ENCODE data around the gene POLG.

POLG gene

GRCh38 chr15:89368566-89369223 lies 34.1 kb upstream of the POLG start:
- H3K4ac ChIP-seq (ENCODE audit: low read depth in 1 of 2, low read length in 2 of 2) = no peak overlapping the region
- no peak overlapping the region for H2BK5ac ChIP-seq (ENCODE audit: low read depth, low read length, poor library complexity, severe bottlenecking)
- H2AK5ac ChIP-seq (ENCODE audit: low read length, severe bottlenecking) = no peak overlapping the region
- WGBS = 2% methylated on average over 32 of the region's 34 CpGs
- H3K4me2 ChIP-seq (ENCODE audit: low read length, poor library complexity, severe bottlenecking) = no peak overlapping the region
- H2BK15ac ChIP-seq (ENCODE audit: low read depth, poor library complexity, severe bottlenecking) = no peak overlapping the region
- no peak overlapping the region for H3K4me3 ChIP-seq (ENCODE audit: insufficient read depth in 1 of 2, low read depth in 1 of 2, low read length in 2 of 2)
- H3K9ac ChIP-seq (ENCODE audit: low read length) = no peak overlapping the region
- H3K27me3 ChIP-seq (ENCODE audit: control insufficient read depth in 1 of 2, insufficient read depth in 1 of 2, low read length in 2 of 2) = peaks cover 96 to 99% of the 10 kb centered on the region in 2 experiments
- H3K18ac ChIP-seq (ENCODE audit: low read depth in 1 of 2, low read length in 2 of 2) = no peak overlapping the region
- H3K79me1 ChIP-seq (replicated peaks; ENCODE audit: low read length, poor library complexity, severe bottlenecking) = no peaks in the 10 kb centered on the region
- H3K36me3 ChIP-seq (ENCODE audit: control insufficient read depth in 1 of 2, insufficient read depth in 2 of 2, low read depth in 1 of 2, low read length in 2 of 2) = no peaks in the 10 kb centered on the region
- no peak overlapping the region for H3K27ac ChIP-seq (ENCODE audit: low read length, poor library complexity, severe bottlenecking)
- H3K9me3 ChIP-seq (ENCODE audit: control insufficient read depth, low read length) = peaks cover 5% of the 10 kb centered on the region
- H4K8ac ChIP-seq (ENCODE audit: low read length) = no peak overlapping the region
- no peak overlapping the region for H3K14ac ChIP-seq (ENCODE audit: low read length in 2 of 2)
- no peak overlapping the region for H4K91ac ChIP-seq (ENCODE audit: low read length)
- no peak overlapping the region for H2AFZ ChIP-seq (ENCODE audit: low read depth, low read length)
- H2BK120ac ChIP-seq (ENCODE audit: low read depth, low read length) = no peak overlapping the region
- peaks cover 16% of the 10 kb centered on the region for H3K4me1 ChIP-seq (ENCODE audit: control insufficient read depth, insufficient read depth, low read depth, low read length)
- H3K23ac ChIP-seq (ENCODE audit: low read length in 2 of 2) = no peak overlapping the region
- H2BK12ac ChIP-seq (ENCODE audit: low read length in 2 of 2) = no peak overlapping the region
- no peak for DNase-seq

GRCh38 chr15:89367485-89368451 lies 33.1 kb upstream of the POLG start:
- Histone ChIP-seq H3K9ac (ENCODE audit: low read length) (no peak overlapping the region), H3K4me3 (ENCODE audit: insufficient read depth in 1 of 2, low read depth in 1 of 2, low read length in 2 of 2) (no peak overlapping the region), H3K23ac (ENCODE audit: low read length in 2 of 2) (no peak overlapping the region), H3K79me1 (replicated peaks; ENCODE audit: low read length, poor library complexity, severe bottlenecking) (no peaks in the 10 kb centered on the region), H2BK15ac (ENCODE audit: low read depth, poor library complexity, severe bottlenecking) (no peak overlapping the region), H3K4me2 (ENCODE audit: low read length, poor library complexity, severe bottlenecking) (no peak overlapping the region), H3K4me1 (ENCODE audit: control insufficient read depth, insufficient read depth, low read depth, low read length) (peaks cover 16% of the 10 kb centered on the region), H2BK12ac (ENCODE audit: low read length in 2 of 2) (no peak overlapping the region), H3K18ac (ENCODE audit: low read depth in 1 of 2, low read length in 2 of 2) (no peak overlapping the region), H2BK5ac (ENCODE audit: low read depth, low read length, poor library complexity, severe bottlenecking) (no peak overlapping the region), H2AK5ac (ENCODE audit: low read length, severe bottlenecking) (no peak overlapping the region), H4K91ac (ENCODE audit: low read length) (no peak overlapping the region), H3K9me3 (ENCODE audit: control insufficient read depth, low read length) (peaks cover 5% of the 10 kb centered on the region), H3K27ac (ENCODE audit: low read length, poor library complexity, severe bottlenecking) (no peak overlapping the region), H3K36me3 (ENCODE audit: control insufficient read depth in 1 of 2, insufficient read depth in 2 of 2, low read depth in 1 of 2, low read length in 2 of 2) (no peaks in the 10 kb centered on the region), H3K14ac (ENCODE audit: low read length in 2 of 2) (no peak overlapping the region), H3K4ac (ENCODE audit: low read depth in 1 of 2, low read length in 2 of 2) (no peak overlapping the region), H3K27me3 (ENCODE audit: control insufficient read depth in 1 of 2, insufficient read depth in 1 of 2, low read length in 2 of 2) (peaks cover 97 to 99% of the 10 kb centered on the region in 2 experiments), H2BK120ac (ENCODE audit: low read depth, low read length) (no peak overlapping the region), H2AFZ (ENCODE audit: low read depth, low read length) (no peak overlapping the region), H4K8ac (ENCODE audit: low read length) (no peak overlapping the region)
- no peak for DNase-seq
- whole genome bisulfite sequencing = 7% methylated on average over 75 of the region's 90 CpGs

- H2AFZ ChIP-seq (ENCODE audit: low read depth, low read length) = no peak overlapping the region
- no peak overlapping the region for H3K4ac ChIP-seq (ENCODE audit: low read depth in 1 of 2, low read length in 2 of 2)
- WGBS = 27% methylated on average over 15 of the region's 21 CpGs
- peaks cover 5% of the 10 kb centered on the region for H3K9me3 ChIP-seq (ENCODE audit: control insufficient read depth, low read length)
- H4K8ac ChIP-seq (ENCODE audit: low read length) = no peak overlapping the region
- no peak overlapping the region for H3K18ac ChIP-seq (ENCODE audit: low read depth in 1 of 2, low read length in 2 of 2)
- no peak overlapping the region for H3K27ac ChIP-seq (ENCODE audit: low read length, poor library complexity, severe bottlenecking)
- no peak overlapping the region for H3K14ac ChIP-seq (ENCODE audit: low read length in 2 of 2)
- H3K79me1 ChIP-seq (replicated peaks; ENCODE audit: low read length, poor library complexity, severe bottlenecking) = no peaks in the 10 kb centered on the region
- H3K23ac ChIP-seq (ENCODE audit: low read length in 2 of 2) = no peak overlapping the region
- no peak overlapping the region for H3K4me3 ChIP-seq (ENCODE audit: insufficient read depth in 1 of 2, low read depth in 1 of 2, low read length in 2 of 2)
- H4K91ac ChIP-seq (ENCODE audit: low read length) = no peak overlapping the region
- H2BK120ac ChIP-seq (ENCODE audit: low read depth, low read length) = no peak overlapping the region
- H3K9ac ChIP-seq (ENCODE audit: low read length) = no peak overlapping the region
- no peak overlapping the region for H2BK5ac ChIP-seq (ENCODE audit: low read depth, low read length, poor library complexity, severe bottlenecking)
- H3K4me2 ChIP-seq (ENCODE audit: low read length, poor library complexity, severe bottlenecking) = no peak overlapping the region
- no peak overlapping the region for H2AK5ac ChIP-seq (ENCODE audit: low read length, severe bottlenecking)
- H3K36me3 ChIP-seq (ENCODE audit: control insufficient read depth in 1 of 2, insufficient read depth in 2 of 2, low read depth in 1 of 2, low read length in 2 of 2) = no peaks in the 10 kb centered on the region
- DNase-seq = no peak
- peaks cover 20% of the 10 kb centered on the region for H3K4me1 ChIP-seq (ENCODE audit: control insufficient read depth, insufficient read depth, low read depth, low read length)
- H3K27me3 ChIP-seq (ENCODE audit: control insufficient read depth in 1 of 2, insufficient read depth in 1 of 2, low read length in 2 of 2) = peaks cover 94 to 99% of the 10 kb centered on the region in 2 experiments
- H2BK15ac ChIP-seq (ENCODE audit: low read depth, poor library complexity, severe bottlenecking) = no peak overlapping the region
- no peak overlapping the region for H2BK12ac ChIP-seq (ENCODE audit: low read length in 2 of 2)
Observed at GRCh38 chr15:89366656-89367393, 32.2 kb upstream of the POLG start.
